Fibroblast of lung (primary cell): ENCODE results near the gene PEBP1.

Source experiments
- CTCF ChIP-seq, 2 donors: IDR thresholded peaks in 1 of 2; conservative IDR thresholded peaks in 1 of 2; 1 replicate in 1 of 2; 2 replicates in 1 of 2; pipeline ENCODE4 v1.5.1; 2011 to 2012; ENCODE audit warnings: low read length in 2 of 2, control low read depth in 1 of 2, inconsistent platforms in 1 of 2, low read depth in 1 of 2, mild to moderate bottlenecking in 1 of 2
- EZH2 ChIP-seq: IDR thresholded peaks from 2 replicates; pipeline ENCODE4 v1.5.1; 2012; ENCODE audit warnings: low read length, control low read depth, mild to moderate bottlenecking; ENCODE audit errors: missing control alignments

GRCh38 chr12:118193958-118194357 lies 58.0 kb downstream of the PEBP1 start:
- no peak for TF ChIP-seq CTCF (conservative IDR thresholded peaks at IDR 0.05 in 1 of 2, IDR thresholded peaks at IDR 0.05 in 1 of 2; ENCODE audit: low read depth in 1 of 2, low read length in 2 of 2)
- no peak for TF ChIP-seq EZH2
